ENCODE measurements around the gene GRB10.
A peak's percentile ranks its signal among the peaks of the same experiment; 100 is the strongest.

The GRB10 gene

GRCh38 chr7:50685135-50686065, 97.3 kb downstream of the GRB10 start:
- no peak for DNase-seq

- no peak for DNase-seq
These were observed 98.0 kb downstream of the GRB10 start for GRCh38 chr7:50684713-50685075.

GRCh38 chr7:50684011-50684712, 98.5 kb downstream of the GRB10 start:
- no peak for DNase-seq

GRCh38 chr7:50682573-50682972, 100.1 kb downstream of the GRB10 start:
- DNase-seq, result no peak

GRCh38 chr7:50682079-50682478, 100.6 kb downstream of the GRB10 start:
- DNase-seq, result no peak

GRCh38 chr7:50681432-50682045, 101.2 kb downstream of the GRB10 start:
- no peak for DNase-seq

- DNase-seq, result peak; percentile 77
These were observed 103.3 kb downstream of the GRB10 start for GRCh38 chr7:50679218-50680007.

- no peak for DNase-seq
These were observed 104.1 kb downstream of the GRB10 start for GRCh38 chr7:50678586-50678985.

- DNase-seq, result no peak
These were observed 105.1 kb downstream of the GRB10 start for GRCh38 chr7:50677638-50677996.

- peak; percentile 49 for DNase-seq
These were observed 105.7 kb downstream of the GRB10 start for GRCh38 chr7:50676740-50677637.

- DNase-seq, result no peak
These were observed 106.6 kb downstream of the GRB10 start for GRCh38 chr7:50676079-50676478.

- DNase-seq, result no peak
These were observed 107.5 kb downstream of the GRB10 start for GRCh38 chr7:50674896-50675835.

- DNase-seq, result no peak
These were observed 108.4 kb downstream of the GRB10 start for GRCh38 chr7:50674299-50674698.

- DNase-seq, result no peak
These were observed 109.6 kb downstream of the GRB10 start for GRCh38 chr7:50673096-50673495.

GRCh38 chr7:50672045-50672444, 110.7 kb downstream of the GRB10 start:
- no peak for DNase-seq

GRCh38 chr7:50671386-50671785, 111.3 kb downstream of the GRB10 start:
- DNase-seq, result no peak

- no peak for DNase-seq
These were observed 112.8 kb downstream of the GRB10 start for GRCh38 chr7:50669890-50670289.

- DNase-seq, result no peak
These were observed 114.9 kb downstream of the GRB10 start for GRCh38 chr7:50667789-50668226.

GRCh38 chr7:50667338-50667737, 115.4 kb downstream of the GRB10 start:
- DNase-seq, result no peak

GRCh38 chr7:50666124-50666496, 116.6 kb downstream of the GRB10 start:
- no peak for DNase-seq
